ENCODE measurements around the gene PGAP2. TPM values are rescaled to one million over a fixed set of nuclear protein-coding genes. Genes with fewer than 3 reads are reported as not detected.

PGAP2 gene
- total and polyA plus RNA-seq, 2 donors (not counting 3 experiments of a cell fraction or from before 2014, with no cell fraction given): 18.3 to 34.1 TPM

- Histone ChIP-seq H3K79me2 (ENCODE audit: control insufficient read depth, insufficient read depth, low read length) (peaks cover under 1% of the 10 kb centered on the region), H3K9me3 (replicated peaks; ENCODE audit: control insufficient read depth, insufficient read depth, low read length) (no peaks in the 10 kb centered on the region), H3K4me2 (ENCODE audit: insufficient read depth, low read length) (no peak overlapping the region), H2AFZ (ENCODE audit: low read depth, low read length) (no peak overlapping the region), H3K9ac (replicated peaks; ENCODE audit: extremely low read depth, insufficient read depth, low read length) (no peak overlapping the region), H3K4me1 (ENCODE audit: control insufficient read depth, extremely low read depth, insufficient read depth, low read length) (peaks cover 6% of the 10 kb centered on the region), H3K27me3 (ENCODE audit: control insufficient read depth in 2 of 2, insufficient read depth in 2 of 2, low read length in 2 of 2) (no peaks in the 10 kb centered on the region), H4K20me1 (replicated peaks; ENCODE audit: control insufficient read depth, extremely low read depth, insufficient read depth, low read length) (no peaks in the 10 kb centered on the region), H3K9me1 (replicated peaks; ENCODE audit: control insufficient read depth, extremely low read depth, insufficient read depth, low read length) (no peaks in the 10 kb centered on the region), H3K36me3 (ENCODE audit: control insufficient read depth in 2 of 2, extremely low read depth in 1 of 2, insufficient read depth in 2 of 2, low read length in 2 of 2) (no peaks in the 10 kb centered on the region), H3K4me3 (replicated peaks in 1 of 3; ENCODE audit: insufficient read depth in 1 of 3, low read depth in 1 of 3, low read length in 3 of 3) (no peak overlapping the region), H3K27ac (ENCODE audit: insufficient read depth, low read depth, low read length) (no peak overlapping the region)
- BruUV-seq (replicated peaks): no TSS peak
- ChIA-PET POLR2A (no interaction called here), CTCF (no interaction called here)
- no peak for FAIRE-seq
- dilution Hi-C loops (cut with MboI; ENCODE audit: extremely low pct_ligation_motif_present, low sequenced_read_pairs) (no loop called here), intact Hi-C loops (cut with micrococcal nuclease) (no loop called here)
- no peak for TF ChIP-seq JUN (IDR thresholded peaks at IDR 0.05; ENCODE audit: borderline replicate concordance, insufficient read depth, insufficient read length, low read depth)
- no peak for TF ChIP-seq EZH2 (IDR thresholded peaks at IDR 0.05; ENCODE audit: borderline replicate concordance, low read depth, low read length, severe bottlenecking)
- TF ChIP-seq MAX (IDR thresholded peaks at IDR 0.05; ENCODE audit: insufficient read depth, insufficient read length): no peak
- TF ChIP-seq CTCF (IDR thresholded peaks at IDR 0.05; ENCODE audit: extremely low read depth in 1 of 2, insufficient read depth in 1 of 2, low read depth in 1 of 2, low read length in 2 of 2): no peak
- no peak for TF ChIP-seq GATA2 (IDR thresholded peaks at IDR 0.05; ENCODE audit: insufficient read depth, insufficient read length, low read depth, low read length)
- TF ChIP-seq MYC (IDR thresholded peaks at IDR 0.05; ENCODE audit: low read depth, low read length): no peak
- TF ChIP-seq FOS (IDR thresholded peaks at IDR 0.05; ENCODE audit: borderline replicate concordance, insufficient read depth, low read length): no peak
- no peak for TF ChIP-seq POLR2AphosphoS5 (IDR thresholded peaks at IDR 0.05; ENCODE audit: insufficient read depth, low read depth, low read length)
- no peak for TF ChIP-seq POLR2A (IDR thresholded peaks at IDR 0.05; ENCODE audit: low read depth, low read length)
- no peak for DNase-seq (ENCODE audit: low read depth, low spot score)
These were observed 6.2 kb upstream of the PGAP2 start for GRCh38 chr11:3802011-3802790.

Measured in endothelial cell of umbilical vein (primary cell).